Activated CD4-positive, alpha-beta T cell treated with anti-CD3 and anti-CD28 coated beads, Interleukin-2, amount 50 U/mL, for 4 hours (primary cell): ENCODE results near the gene DRICH1.
"Not testable (repeated sequence)": the region's sequence is repeated elsewhere in the genome, so short reads cannot be mapped to it uniquely, and the experiment has no call there.

Source experiments
- DNase-seq, 2 experiments: peaks; one replicate each; pipeline ENCODE4 v3.0.0-alpha.2; 2020

The DRICH1 gene

DNA sequence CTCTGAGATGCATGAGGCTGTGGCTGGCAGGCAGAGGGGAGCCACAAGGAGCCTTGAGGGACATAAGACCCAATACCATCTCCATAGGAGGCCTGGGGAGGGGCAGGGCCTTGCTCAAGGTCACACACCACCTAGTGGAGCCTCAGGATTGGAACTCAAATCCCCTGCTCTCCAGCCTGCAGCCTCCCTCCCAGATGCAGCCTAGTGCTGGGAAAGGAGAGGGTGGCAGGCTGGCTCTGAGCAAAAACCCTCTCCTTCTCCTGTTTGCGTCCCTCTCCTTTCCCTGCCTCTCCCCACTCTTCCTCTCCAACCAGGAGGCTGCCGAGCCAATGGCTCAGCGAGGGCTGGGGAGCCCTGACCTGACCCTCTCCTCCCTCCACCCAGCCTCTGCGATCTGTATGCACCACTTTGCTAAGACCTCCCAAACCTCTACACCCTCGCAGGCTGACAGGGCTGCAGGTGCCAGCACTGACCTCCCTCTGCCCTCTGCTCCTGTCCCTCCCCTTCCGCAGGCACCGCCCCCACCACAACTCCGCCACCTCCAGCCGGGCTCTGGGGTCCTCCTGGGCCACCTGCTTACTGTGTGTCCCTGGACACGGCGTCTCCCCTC is 66.7 kb downstream of the DRICH1 start:
- no peak for DNase-seq

DNA sequence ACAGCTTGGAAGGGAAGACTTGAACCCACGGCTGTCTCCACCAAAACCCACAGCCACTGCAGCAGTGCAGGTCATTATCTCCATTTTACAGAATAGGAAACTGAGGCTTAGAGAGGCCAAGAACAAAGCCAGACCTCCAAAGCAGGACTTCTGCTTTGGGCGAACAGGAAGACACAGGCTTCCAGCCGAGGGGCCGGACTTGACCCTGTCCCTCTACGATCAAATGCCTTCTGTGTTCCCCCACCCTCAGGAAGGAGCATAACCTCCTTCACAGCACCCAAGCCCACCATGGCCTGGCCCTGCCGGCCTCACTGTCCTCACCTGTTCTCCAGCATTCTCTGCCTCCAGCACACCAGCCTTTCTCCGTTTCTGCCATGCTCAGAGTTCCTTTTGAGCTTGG is 67.8 kb downstream of the DRICH1 start:
- DNase-seq, result no peak

DNA sequence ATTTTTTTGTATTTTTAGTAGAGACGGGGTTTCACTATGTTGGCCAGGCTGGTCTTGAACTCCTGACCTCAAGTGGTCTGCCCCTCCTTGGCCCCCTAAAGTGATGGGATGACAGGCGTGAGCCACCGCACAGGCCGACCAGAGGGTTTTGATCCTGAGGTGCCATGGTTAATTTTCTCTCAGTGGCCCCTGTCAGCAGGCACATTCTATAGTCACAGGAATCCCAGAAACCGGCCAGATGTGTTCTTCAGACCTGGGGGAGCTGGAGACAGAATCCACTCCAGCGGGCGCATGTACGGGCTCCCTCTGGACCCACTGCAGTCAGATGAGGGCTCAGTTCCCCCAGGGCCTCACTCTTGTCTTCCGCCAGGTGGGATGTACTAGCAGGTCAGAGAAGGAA is 69.0 kb downstream of the DRICH1 start:
- DNase-seq, result no peak

DNA sequence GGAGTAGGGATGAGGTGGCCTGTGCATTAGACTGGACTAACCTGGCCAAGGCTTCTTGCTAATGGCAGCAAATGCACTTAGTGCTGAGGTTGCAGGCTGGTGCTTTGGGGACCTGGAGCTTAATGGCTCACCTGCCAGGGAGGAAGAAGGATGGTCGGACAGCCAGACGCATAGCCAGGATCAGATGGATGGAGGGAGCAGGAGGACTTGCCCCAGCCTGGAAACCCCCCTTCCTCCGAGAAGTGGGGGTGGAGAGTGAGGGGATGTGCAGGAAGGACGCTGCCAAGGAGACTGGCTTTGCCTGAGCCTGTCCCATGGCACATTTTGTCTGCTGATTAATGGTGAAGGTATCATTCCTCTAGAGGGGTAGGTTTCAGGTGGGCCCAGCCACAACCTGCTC is 69.9 kb downstream of the DRICH1 start:
- no peak for DNase-seq

DNA sequence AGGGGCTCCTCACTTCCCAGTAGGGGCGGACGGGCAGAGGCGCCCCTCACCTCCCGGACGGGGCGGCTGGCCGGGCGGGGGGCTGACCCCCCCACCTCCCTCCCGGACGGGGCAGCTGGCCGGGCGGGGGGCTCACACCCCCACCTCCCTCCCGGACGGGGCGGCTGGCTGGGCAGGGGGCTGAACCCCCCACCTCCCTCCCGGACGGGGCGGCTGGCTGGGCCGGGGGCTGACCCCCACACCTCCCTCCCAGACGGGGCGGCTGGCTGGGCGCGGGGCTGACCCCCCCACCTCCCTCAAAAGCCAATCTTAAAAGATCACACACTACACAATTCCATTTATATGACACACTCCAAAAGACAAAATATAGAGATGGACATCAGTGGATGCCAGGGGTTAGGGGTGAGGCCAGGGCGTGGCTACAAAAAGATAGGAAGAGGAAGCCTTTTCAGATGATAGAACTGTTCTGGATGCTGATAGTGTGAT is 71.1 kb downstream of the DRICH1 start:
- not testable (repeated sequence) for DNase-seq

DNA sequence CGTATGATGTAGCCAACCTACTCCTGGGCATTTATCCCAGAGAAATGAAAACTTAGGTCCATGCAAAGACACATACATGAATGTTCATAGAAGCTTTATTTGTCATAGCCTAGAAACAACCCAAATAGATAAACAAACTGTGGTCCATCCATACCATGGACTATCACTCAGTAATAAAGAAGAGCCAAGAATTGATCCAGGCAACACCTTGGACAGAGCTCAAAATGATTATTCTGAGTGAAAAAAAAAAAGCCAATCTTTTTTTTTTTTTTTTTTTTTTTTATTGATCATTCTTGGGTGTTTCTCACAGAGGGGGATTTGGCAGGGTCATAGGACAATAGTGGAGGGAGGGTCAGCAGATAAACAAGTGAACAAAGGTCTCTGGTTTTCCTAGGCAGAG is 71.9 kb downstream of the DRICH1 start:
- DNase-seq, result not testable (repeated sequence)
